GM12872 (cell line): ENCODE results near the gene PEAK3.

Experiments used
- TF ChIP-seq, protein P1 (sequence below): IDR thresholded peaks from 3 replicates; pipeline ENCODE4 v1.5.1; 2011; ENCODE audit warnings: low read depth, mild to moderate bottlenecking, low read length, moderate library complexity; ENCODE audit not compliant: insufficient read depth

The PEAK3 gene

DNA sequence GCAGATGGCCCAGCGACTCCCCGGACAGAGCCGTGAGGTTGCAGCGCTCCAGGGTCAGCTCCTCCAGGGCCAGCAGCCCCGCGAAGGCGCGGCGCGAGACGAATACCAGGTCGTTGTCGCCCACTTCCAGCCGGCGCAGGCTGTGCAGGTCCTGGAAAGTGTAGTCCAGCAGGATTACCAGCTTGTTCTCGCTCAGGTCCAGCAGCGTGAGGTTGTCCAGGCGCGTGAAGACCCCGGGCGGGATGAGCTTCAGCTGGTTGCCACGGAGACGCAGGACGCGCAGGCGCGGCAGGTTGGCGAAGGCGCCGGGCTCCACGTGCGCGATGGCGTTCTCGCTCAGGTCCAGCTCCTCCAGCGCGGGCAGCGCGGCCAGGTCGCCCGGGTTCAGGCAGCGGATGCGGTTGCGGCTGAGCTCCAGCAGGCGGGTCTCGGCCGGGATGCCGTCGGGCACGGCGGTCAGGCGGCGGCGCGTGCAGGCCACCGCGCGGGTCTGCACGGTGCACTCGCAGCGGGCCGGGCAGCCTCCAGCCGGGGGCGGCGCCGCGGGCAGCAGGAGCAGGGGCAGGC, 9.3 kb upstream of the PEAK3 start:
- TF ChIP-seq, protein P1, sequence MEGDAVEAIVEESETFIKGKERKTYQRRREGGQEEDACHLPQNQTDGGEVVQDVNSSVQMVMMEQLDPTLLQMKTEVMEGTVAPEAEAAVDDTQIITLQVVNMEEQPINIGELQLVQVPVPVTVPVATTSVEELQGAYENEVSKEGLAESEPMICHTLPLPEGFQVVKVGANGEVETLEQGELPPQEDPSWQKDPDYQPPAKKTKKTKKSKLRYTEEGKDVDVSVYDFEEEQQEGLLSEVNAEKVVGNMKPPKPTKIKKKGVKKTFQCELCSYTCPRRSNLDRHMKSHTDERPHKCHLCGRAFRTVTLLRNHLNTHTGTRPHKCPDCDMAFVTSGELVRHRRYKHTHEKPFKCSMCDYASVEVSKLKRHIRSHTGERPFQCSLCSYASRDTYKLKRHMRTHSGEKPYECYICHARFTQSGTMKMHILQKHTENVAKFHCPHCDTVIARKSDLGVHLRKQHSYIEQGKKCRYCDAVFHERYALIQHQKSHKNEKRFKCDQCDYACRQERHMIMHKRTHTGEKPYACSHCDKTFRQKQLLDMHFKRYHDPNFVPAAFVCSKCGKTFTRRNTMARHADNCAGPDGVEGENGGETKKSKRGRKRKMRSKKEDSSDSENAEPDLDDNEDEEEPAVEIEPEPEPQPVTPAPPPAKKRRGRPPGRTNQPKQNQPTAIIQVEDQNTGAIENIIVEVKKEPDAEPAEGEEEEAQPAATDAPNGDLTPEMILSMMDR: no peak

DNA sequence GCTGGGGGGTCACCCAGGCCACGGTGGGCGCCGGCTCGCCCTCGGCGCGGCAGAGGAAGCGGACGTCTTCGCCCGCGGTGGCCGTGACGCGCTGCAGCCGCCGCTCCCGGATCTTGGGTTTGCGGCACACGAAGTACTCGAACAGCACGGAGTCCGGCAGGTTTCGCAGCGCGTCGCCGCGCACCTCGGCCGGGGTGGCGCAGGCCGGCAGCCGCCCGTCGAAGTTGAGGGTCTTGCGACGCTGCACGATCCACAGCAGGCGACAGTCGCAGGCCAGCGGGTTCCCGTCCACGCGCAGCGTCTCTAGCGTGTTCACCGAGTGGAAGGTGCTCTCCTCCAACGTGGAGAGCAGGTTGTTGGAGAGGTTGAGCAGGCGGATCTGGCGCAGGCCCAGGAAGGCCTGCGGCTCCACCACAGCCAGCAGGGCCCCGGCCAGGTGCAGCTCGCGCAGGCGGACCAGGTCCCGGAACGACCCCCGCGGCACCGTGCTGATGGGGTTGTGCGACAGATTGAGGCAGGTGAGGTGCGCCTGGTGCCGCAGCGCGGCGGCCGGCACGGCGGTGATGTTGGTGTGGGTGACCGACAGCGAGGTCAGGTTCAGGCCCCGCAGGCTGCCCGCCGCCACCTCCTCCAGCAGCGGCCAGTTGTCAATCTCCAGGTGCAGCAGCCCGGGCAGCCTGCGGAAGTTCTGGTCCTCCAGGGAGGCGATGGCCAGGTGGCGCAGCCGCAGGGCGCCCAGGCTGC, 8.6 kb upstream of the PEAK3 start:
- TF ChIP-seq, protein P1: no peak

DNA sequence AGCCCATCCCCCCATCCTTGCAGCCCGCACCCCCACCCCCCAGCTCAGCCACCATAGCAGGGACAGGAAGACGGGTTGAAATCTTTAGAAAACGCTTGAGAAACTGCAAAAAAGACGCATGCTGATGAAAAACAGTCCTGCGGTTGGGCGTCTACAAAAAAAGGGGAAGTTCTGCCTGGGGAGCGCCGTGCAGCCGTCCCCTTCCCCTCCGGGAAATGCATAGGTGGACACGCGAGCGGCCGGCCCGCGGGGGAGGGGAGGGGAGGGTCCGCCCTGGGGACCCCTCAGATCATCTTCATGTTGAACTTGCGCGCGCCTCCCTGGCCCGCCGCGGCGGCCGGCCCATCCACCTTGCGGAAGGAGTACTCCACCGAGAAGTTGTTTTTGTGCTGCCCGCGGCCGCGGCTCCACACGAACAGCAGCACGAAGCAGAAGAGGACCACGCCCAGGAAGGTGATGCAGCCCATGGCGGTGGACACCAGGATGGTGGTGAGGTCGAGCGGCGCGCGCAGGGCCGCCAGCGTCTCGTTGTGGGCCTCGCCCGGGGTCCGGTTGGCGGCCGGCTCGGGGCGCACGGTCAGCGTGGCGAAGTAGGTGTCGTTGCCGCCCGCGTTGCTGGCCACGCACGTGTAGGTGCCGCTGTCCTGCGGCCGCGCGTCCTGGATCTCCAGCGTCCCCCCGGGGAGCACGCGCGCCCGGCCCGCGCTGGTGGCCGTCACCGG, 7.9 kb upstream of the PEAK3 start:
- TF ChIP-seq, protein P1: no peak

DNA sequence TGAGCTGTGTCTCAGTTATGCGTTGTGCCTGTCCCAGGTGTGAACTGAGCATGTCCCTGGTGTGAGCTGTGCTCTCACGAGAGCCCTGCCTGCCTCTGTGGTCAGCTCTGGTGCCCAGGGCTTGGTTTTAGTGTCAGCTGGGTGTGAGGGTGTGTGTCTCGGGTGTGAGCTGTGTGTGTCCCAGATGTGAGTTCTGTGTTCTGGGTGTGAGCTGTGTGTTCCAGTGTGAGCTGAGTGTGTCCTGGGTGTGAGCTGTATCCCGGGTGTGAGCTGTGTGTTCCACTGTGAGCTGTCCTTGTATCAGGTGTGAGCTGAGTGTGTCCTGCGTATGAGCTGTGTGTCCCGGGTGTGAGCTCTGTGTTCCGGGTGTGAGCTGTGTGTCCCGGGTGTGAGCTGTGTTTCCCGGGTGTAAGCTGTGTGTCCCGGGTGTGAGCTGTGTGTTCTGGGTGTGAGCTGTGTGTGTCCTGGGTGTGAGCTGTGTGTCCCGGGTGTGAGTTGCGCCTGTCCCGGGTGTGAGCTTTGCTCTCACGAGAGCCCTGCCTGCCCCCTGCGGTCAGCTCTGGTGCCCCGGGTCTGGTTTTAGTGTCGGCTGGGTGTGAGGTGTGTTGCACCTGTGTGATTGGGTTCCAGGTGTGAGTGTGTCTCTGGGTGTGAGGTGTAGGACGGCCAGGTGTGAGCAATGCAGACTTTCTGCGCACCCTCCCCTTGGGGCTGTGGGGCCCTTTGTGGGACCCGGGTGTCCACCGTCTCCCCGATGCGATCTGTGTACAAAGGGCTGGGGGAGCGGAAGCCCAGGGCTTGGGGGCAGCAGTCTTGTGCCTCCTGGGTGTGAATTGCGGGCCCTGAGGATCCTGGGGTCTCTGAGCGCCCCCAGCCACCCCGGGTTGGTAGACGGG, 7.1 kb upstream of the PEAK3 start:
- TF ChIP-seq, protein P1: no peak

DNA sequence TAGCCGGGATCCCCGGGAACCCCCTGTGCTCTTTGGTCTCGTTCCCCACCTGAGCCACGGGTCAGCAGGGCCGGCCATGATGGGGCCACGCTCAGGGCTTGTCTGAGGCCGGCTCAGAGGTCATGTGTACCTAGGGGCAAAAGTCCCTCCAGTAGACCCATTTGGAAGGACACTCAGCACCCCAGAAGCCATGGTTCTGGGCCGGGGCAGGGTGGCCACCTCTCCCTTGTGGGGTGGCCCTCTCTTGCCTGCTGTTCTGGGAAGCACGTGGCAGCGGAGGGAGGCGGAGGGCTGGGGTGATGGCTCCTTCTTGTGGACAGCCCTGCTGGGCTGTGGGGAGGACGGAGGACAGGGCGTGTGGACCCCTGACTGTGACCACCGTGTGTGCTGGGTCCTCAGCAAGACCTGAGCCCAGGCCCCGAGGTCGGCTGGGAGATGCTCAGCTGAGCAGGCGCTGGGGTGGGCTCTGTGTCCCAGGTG, 6.4 kb upstream of the PEAK3 start:
- TF ChIP-seq, protein P1: no peak

DNA sequence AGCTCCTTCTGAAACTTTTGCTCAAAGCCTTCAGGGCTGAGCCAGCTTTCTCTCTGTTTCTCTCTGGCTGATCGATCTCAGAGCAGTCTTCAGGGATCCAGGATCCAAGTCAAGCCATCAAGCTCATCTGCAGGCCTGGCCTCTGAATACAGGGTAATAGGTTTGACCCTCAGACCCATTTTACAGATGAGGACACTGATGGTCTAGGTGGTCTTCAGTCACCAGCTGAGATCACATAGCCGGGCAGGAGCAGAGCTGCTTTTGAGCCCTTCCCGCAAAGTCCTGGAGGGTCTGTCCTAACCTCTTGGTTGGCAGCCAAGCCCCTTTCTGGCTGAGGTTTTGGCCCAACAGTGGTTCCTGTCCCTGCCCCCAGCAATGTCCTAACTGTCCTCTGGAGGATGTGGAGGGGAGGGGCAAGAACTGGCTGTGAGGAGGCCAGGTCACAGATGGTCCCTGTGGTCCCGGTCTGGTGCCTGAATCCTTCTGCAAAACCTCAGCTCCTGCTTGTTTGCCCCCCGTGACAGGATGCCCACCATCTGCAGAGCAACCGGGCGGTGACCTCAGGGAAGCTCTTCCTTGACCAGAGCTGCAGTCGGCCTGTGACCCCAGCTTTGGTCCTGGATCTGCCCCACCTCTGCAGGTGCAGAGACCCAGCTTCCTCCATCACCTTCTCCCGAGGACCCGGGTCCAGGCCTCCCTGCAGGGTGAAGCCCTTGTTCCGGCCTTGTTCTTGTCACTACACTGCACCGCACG, 5.8 kb upstream of the PEAK3 start:
- TF ChIP-seq, protein P1: no peak
